Sigmoid colon (tissue), 7 donors: ENCODE results near the gene ATXN2L. TPM values are rescaled to one million over a fixed set of nuclear protein-coding genes. Genes with fewer than 3 reads are reported as not detected.
"Not testable (repeated sequence)": the region's sequence is repeated elsewhere in the genome, so short reads cannot be mapped to it uniquely, and the experiment has no call there.

Experiments used
- DNase-seq: peaks from one replicate; pipeline ENCODE4 v3.0.0-alpha.2; 2019
- H3K27ac ChIP-seq, 4 donors: fragments of 200-600 bp; sonication (generic); one replicate each; pipeline ENCODE4 v1.5.1; 2016 to 2019; ENCODE audit warnings: mild to moderate bottlenecking in 1 of 4
- H3K27me3 ChIP-seq, 3 donors: fragments of 200-600 bp; sonication (generic); one replicate each; pipeline ENCODE4 v1.5.1; 2019; ENCODE audit warnings: mild to moderate bottlenecking in 1 of 3
- H3K36me3 ChIP-seq, 4 donors: fragments of 200-600 bp; sonication (generic); one replicate each; pipeline ENCODE4 v1.5.1; 2016 to 2019
- H3K4me1 ChIP-seq, 4 donors: fragments of 200-600 bp; sonication (generic); one replicate each; pipeline ENCODE4 v1.5.1; 2017 to 2019
- H3K4me3 ChIP-seq, 4 donors: fragments of 200-600 bp; sonication (generic); one replicate each; pipeline ENCODE4 v1.5.1; 2017 to 2019; ENCODE audit warnings: mild to moderate bottlenecking in 2 of 4, moderate library complexity in 1 of 4
- H3K9me3 ChIP-seq, 4 donors: fragments of 200-600 bp in 3 of 4; sonication (generic) in 3 of 4; one replicate each; pipeline versions ENCODE4 v1.5.1 to v1.6.1; 2013 to 2019
- EP300 ChIP-seq, 4 donors: sonication (generic); formaldehyde crosslinking; IDR thresholded peaks; one replicate each; pipeline ENCODE4 v1.6.1; 2017; ENCODE audit warnings: antibody characterized with exemption in 4 of 4
- POLR2A ChIP-seq, 2 donors: fragments of 450-650 bp; IDR thresholded peaks; one replicate each; pipeline ENCODE4 v1.6.1; 2016; ENCODE audit warnings: antibody characterized with exemption in 2 of 2, mild to moderate bottlenecking in 2 of 2, moderate library complexity in 2 of 2
- POLR2AphosphoS5 ChIP-seq, 4 donors: sonication (generic); formaldehyde crosslinking; IDR thresholded peaks; one replicate each; pipeline ENCODE4 v1.6.1; 2017; ENCODE audit warnings: antibody characterized with exemption in 4 of 4
- WGBS, 2 donors: extraction: QIAGEN DNeasy Blood & Tissue Kit; methylation state at CpG; one replicate each; pipeline ENCODE4 v1.1.7; 2013; 5-methylcytosine and 5-hydroxymethylcytosine counted together
- intact Hi-C: fragments of 100-400 bp; cut with DNase I; formaldehyde crosslinking; loops from one replicate; pipeline ENCODE4 v1.15.1; 2023
- polyA plus RNA-seq, 3 donors: library from polyadenylated mRNA; stranded (reverse); fragments of 200-250 nt; gene quantifications; one replicate each; pipeline ENCODE4 v1.2.3, GENCODE V29; 2013
- total RNA-seq, 4 donors: library from RNA; depleted of rRNA; stranded (reverse); fragments of >200 nt; gene quantifications; one replicate each; pipeline ENCODE4 v1.1.0, GENCODE V29; 2016
- TF ChIP-seq, protein P1 (sequence below), 4 experiments: fragments of 450-650 bp in 3 of 4; fragments of 200-600 bp in 1 of 4; IDR thresholded peaks; one replicate each; pipeline ENCODE4 v1.5.1; 2016 to 2019; ENCODE audit warnings: antibody characterized with exemption in 4 of 4, mild to moderate bottlenecking in 3 of 4, moderate library complexity in 2 of 4
- donor health status: healthy with polysubstance abuse.
- donor health status: Bipolar disorder and iron deficiency.
- donor health status: healthy.

The ATXN2L gene
- total and polyA plus RNA-seq, 7 donors = 25.9 to 89.9 (median 51.7) TPM

DNA sequence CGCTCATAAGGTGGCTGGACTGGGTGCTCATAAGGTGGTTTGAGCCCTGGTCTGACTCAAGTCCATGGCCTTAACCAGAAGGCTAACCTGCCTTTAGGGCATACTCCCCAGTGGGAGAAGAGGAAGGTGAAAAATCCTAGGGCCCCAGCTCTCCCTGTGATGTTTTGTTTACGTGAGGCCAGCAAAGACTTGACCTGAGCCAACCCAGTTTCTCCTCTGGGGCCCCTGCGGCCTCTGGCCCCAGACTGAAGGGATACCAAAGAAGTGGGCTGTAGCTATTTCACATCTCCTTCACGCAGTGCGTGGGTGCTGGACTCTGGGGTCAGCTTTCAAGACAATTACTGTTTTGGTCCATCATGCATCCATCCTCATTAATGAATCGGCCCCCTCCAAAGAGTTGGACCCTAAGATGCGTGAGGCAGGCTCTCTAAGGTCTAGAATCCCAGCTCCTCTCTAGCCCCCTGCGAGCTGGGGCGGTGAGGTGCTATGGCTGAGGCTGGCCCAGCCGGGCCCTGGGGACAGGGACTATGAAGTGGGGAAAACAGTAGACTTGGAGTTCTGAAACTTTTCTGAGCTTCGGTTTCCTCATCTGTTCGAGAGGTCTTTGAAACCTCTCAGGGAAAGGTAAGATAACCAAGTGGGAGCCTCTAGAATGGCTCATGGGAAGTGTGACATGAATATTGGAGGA, 42.3 kb downstream of the ATXN2L start:
- peak overlapping the region; percentile 91 to 95 (median 95) for H3K27ac ChIP-seq
- DNase-seq = no peak
- intact Hi-C loops = no loop called here

DNA sequence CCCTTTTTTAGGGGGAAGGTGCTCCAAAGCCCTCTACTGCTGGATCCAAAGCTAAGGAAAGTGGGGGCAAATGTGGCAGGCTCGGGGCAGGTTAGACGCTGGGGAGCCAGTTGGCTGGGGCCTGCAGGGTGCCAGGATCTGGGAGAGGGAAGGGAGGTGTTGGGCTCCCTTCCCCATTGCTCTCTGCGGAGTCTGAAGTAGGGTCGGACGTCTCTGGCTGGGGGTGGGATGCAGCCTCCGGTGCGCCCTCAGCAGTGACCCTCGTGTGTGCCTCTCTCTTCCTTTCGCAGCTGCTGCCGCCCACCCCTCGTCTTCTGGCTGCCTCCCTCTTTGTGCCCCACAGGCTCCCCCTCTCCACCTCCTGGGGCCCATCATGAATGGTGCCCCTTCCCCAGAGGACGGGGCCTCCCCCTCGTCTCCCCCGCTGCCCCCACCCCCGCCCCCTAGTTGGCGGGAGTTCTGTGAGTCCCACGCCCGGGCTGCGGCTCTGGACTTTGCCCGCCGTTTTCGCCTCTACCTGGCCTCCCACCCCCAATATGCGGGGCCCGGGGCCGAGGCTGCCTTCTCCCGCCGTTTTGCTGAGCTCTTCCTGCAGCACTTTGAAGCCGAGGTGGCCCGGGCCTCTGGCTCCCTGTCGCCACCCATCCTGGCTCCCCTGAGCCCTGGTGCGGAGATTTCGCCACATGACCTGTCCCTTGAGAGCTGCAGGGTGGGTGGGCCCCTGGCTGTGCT, 43.1 kb downstream of the ATXN2L start:
- no peak overlapping the region for H3K27ac ChIP-seq
- no peaks in the 10 kb centered on the region for H3K27me3 ChIP-seq
- no peak overlapping the region for H3K4me3 ChIP-seq
- no peak for DNase-seq
- 27 to 67% methylated on average over 32 of the region's 32 CpGs for WGBS, 2 donors
- TF ChIP-seq POLR2A (IDR thresholded peaks at IDR 0.05) (no peak), EP300 (IDR thresholded peaks at IDR 0.05) (no peak), POLR2AphosphoS5 (IDR thresholded peaks at IDR 0.05) (no peak)
- TF ChIP-seq, protein P1, sequence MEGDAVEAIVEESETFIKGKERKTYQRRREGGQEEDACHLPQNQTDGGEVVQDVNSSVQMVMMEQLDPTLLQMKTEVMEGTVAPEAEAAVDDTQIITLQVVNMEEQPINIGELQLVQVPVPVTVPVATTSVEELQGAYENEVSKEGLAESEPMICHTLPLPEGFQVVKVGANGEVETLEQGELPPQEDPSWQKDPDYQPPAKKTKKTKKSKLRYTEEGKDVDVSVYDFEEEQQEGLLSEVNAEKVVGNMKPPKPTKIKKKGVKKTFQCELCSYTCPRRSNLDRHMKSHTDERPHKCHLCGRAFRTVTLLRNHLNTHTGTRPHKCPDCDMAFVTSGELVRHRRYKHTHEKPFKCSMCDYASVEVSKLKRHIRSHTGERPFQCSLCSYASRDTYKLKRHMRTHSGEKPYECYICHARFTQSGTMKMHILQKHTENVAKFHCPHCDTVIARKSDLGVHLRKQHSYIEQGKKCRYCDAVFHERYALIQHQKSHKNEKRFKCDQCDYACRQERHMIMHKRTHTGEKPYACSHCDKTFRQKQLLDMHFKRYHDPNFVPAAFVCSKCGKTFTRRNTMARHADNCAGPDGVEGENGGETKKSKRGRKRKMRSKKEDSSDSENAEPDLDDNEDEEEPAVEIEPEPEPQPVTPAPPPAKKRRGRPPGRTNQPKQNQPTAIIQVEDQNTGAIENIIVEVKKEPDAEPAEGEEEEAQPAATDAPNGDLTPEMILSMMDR (IDR thresholded peaks at IDR 0.05) = no peak
- intact Hi-C loops = no loop called here
- H3K36me3 ChIP-seq = peaks cover 26 to 45% (median 36%) of the 10 kb centered on the region in 4 donors
- peaks cover 0 to 31% (median 28%) of the 10 kb centered on the region in 4 donors for H3K4me1 ChIP-seq
- H3K9me3 ChIP-seq = no peaks in the 10 kb centered on the region

More for the DNA sequence above, 42.3 kb downstream of the ATXN2L start:
- TF ChIP-seq, protein P1 (IDR thresholded peaks at IDR 0.05) = no peak
- no peak for TF ChIP-seq POLR2AphosphoS5 (IDR thresholded peaks at IDR 0.05)
- no peak for TF ChIP-seq EP300 (IDR thresholded peaks at IDR 0.05)
- TF ChIP-seq POLR2A (IDR thresholded peaks at IDR 0.05) = no peak
- Histone ChIP-seq H3K9me3 (no peaks in the 10 kb centered on the region), H3K27me3 (no peaks in the 10 kb centered on the region), H3K36me3 (peaks cover 18 to 38% (median 29%) of the 10 kb centered on the region in 4 donors), H3K4me1 (peaks cover 0 to 31% (median 28%) of the 10 kb centered on the region in 4 donors), H3K4me3 (peak overlapping the region in 3 of 4 donors; percentile 77 to 96 (median 94))
- WGBS, 2 donors = 69 to 83% methylated on average over 12 of the region's 12 CpGs

DNA sequence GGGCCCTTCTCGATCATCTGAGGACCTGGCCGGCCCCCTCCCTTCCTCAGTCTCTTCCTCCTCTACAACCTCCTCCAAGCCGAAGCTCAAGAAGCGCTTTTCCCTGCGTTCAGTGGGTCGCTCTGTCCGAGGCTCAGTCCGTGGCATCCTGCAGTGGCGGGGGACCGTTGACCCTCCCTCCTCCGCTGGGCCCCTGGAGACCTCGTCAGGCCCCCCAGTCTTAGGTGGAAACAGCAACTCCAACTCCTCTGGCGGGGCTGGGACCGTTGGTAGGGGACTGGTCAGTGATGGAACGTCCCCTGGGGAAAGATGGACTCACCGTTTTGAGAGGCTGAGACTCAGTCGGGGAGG, 43.6 kb downstream of the ATXN2L start:
- Histone ChIP-seq H3K4me3 (no peak overlapping the region), H3K27me3 (no peaks in the 10 kb centered on the region), H3K4me1 (peaks cover 0 to 31% (median 28%) of the 10 kb centered on the region in 4 donors), H3K36me3 (peaks cover 30 to 51% (median 41%) of the 10 kb centered on the region in 4 donors), H3K27ac (no peak overlapping the region), H3K9me3 (no peaks in the 10 kb centered on the region)
- intact Hi-C loops = no loop called here
- DNase-seq = no peak
- 77 to 81% methylated on average over 17 of the region's 17 CpGs for WGBS, 2 donors
- TF ChIP-seq EP300 (IDR thresholded peaks at IDR 0.05) = no peak
- TF ChIP-seq POLR2AphosphoS5 (IDR thresholded peaks at IDR 0.05) = no peak
- TF ChIP-seq, protein P1 (IDR thresholded peaks at IDR 0.05) = no peak
- no peak for TF ChIP-seq POLR2A (IDR thresholded peaks at IDR 0.05)

DNA sequence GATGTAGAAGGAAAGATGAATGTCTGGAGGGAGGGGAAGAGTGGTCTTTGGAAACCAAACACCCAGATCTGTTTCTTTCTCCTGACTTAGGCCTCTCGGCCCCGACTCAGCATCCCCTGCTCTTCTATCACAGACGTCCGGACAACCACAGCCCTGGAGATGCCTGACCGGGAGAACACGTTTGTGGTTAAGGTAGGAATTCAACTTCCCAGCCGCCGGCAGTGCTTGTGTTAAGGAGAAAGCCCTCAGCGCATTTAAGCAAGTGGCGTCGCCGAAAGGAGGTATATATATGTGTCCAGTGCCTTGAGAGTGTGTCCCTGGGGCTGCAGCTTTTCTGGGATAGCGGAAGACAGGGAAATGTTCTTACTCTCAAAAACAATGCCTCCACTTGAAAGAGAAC, 44.4 kb downstream of the ATXN2L start:
- intact Hi-C loops = no loop called here
- peaks cover 0 to 30% (median 27%) of the 10 kb centered on the region in 4 donors for H3K4me1 ChIP-seq
- H3K4me3 ChIP-seq = no peak overlapping the region
- H3K36me3 ChIP-seq = peaks cover 36 to 59% (median 48%) of the 10 kb centered on the region in 4 donors
- TF ChIP-seq, protein P1 (IDR thresholded peaks at IDR 0.05) = no peak
- TF ChIP-seq EP300 (IDR thresholded peaks at IDR 0.05) (no peak), POLR2AphosphoS5 (IDR thresholded peaks at IDR 0.05) (no peak), POLR2A (IDR thresholded peaks at IDR 0.05) (no peak)
- WGBS, 2 donors = 94 to 95% methylated on average over 13 of the region's 13 CpGs
- DNase-seq = no peak
- H3K9me3 ChIP-seq = no peaks in the 10 kb centered on the region
- no peak overlapping the region for H3K27ac ChIP-seq
- no peaks in the 10 kb centered on the region for H3K27me3 ChIP-seq

DNA sequence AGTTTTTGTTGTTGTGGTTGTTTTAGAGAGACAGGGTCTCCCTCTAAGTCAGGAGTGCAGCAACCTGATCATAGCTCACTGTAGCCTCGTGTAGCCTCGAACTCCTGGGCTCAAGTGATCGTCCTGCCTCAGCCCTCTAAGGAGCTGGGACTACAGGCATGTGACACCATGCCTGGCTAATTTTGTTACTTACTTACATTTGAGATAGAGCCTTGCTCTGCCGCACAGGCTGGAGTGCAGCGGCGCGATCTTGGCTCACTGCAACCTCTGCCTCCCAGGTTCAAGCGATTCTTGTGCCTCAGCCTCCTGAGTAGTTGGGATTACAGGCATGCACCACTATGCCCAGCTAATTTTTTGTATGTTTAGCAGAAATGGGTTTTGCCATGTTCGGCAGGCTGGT, 44.8 kb downstream of the ATXN2L start:
- DNase-seq, H3K9me3 ChIP-seq, H3K4me3 ChIP-seq, H3K27ac ChIP-seq, intact Hi-C loops, H3K27me3 ChIP-seq: not testable (repeated sequence)
- H3K36me3 ChIP-seq = peaks cover 36 to 63% (median 52%) of the 10 kb centered on the region in 4 donors
- peaks cover 0 to 26% (median 25%) of the 10 kb centered on the region in 4 donors for H3K4me1 ChIP-seq
- 93 to 94% methylated on average over 9 of the region's 9 CpGs for WGBS, 2 donors
